ENCODE measurements around the gene TGFBI. TPM values are rescaled to one million over a fixed set of nuclear protein-coding genes. Genes with fewer than 3 reads are reported as not detected.

The TGFBI gene
- total RNA-seq, 1 experiment from 2014 or later: 115 TPM

DNA sequence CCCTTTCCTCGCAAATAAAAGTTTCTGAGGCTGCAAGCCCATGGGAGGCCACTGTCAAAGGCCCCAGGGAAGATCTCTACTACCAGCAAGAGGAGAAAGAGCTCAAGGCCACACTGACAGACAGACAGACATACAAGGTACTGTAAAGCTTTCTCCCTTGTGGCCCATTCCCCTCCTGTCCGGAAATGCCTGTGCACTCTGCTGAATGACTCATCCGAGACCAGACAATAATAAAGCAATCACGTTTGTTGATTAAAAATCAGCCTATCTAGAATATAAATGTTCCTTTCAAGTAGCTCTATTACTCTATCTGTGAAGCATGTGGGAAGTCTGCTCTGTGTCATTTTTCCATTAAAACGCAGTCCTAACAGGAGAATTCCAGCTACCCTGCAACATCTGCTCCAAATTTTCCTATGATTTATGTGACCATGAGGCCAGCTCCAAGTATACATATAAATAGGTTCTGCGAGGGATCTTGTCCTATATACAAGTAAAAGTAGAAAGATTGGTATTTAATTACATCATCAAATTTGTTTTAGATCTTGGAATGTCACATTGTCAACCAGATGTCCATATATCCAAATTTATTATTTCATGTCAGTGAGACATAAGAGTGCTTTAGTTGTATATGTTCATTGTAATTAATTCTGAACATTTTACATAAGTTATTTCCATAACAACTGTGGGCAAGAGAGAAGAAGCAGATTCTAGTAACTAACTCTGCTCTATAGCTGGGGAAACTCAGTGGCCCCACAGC, 34.7 kb upstream of the TGFBI start:
- TF ChIP-seq, protein P1, sequence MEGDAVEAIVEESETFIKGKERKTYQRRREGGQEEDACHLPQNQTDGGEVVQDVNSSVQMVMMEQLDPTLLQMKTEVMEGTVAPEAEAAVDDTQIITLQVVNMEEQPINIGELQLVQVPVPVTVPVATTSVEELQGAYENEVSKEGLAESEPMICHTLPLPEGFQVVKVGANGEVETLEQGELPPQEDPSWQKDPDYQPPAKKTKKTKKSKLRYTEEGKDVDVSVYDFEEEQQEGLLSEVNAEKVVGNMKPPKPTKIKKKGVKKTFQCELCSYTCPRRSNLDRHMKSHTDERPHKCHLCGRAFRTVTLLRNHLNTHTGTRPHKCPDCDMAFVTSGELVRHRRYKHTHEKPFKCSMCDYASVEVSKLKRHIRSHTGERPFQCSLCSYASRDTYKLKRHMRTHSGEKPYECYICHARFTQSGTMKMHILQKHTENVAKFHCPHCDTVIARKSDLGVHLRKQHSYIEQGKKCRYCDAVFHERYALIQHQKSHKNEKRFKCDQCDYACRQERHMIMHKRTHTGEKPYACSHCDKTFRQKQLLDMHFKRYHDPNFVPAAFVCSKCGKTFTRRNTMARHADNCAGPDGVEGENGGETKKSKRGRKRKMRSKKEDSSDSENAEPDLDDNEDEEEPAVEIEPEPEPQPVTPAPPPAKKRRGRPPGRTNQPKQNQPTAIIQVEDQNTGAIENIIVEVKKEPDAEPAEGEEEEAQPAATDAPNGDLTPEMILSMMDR (conservative IDR thresholded peaks at IDR 0.05; ENCODE audit: low read depth, low read length): no peak
- no peak for TF ChIP-seq EZH2 (IDR thresholded peaks at IDR 0.05; ENCODE audit: borderline replicate concordance, low read depth, low read length, poor library complexity, severe bottlenecking)
- Histone ChIP-seq H3K4me1 (ENCODE audit: insufficient read depth, low read length, poor library complexity, severe bottlenecking) (peaks cover 17% of the 10 kb centered on the region), H3K4me3 (ENCODE audit: low read depth, low read length, poor library complexity, severe bottlenecking) (no peak overlapping the region), H3K9me3 (ENCODE audit: low read depth, low read length, poor library complexity, severe bottlenecking) (no peaks in the 10 kb centered on the region), H3K27ac (ENCODE audit: low read depth, low read length, poor library complexity, severe bottlenecking) (peak overlapping the region; percentile 62), H3K36me3 (ENCODE audit: insufficient read depth, low read length, poor library complexity, severe bottlenecking) (no peaks in the 10 kb centered on the region), H3K27me3 (replicated peaks; ENCODE audit: insufficient read depth, low read depth, low read length, poor library complexity) (no peaks in the 10 kb centered on the region)
- intact Hi-C loops (cut with micrococcal nuclease; ENCODE audit: unreplicated experiment): no loop called here
- BruUV-seq (replicated peaks): no TSS peak
- CTCF ChIA-PET: interaction anchor here (1.0 kb wide), 1 partner anchor 28 kb away, joined by 3 read pairs; no protein-coding TSS in a partner anchor
- POLR2A ChIA-PET (ENCODE audit: low non-redundant PET): interaction anchor here (0.7 kb wide), 1 partner anchor 33 kb away, joined by 4 read pairs; no protein-coding TSS in a partner anchor
- peak; percentile 84 for DNase-seq (ENCODE audit: low spot score)

DNA sequence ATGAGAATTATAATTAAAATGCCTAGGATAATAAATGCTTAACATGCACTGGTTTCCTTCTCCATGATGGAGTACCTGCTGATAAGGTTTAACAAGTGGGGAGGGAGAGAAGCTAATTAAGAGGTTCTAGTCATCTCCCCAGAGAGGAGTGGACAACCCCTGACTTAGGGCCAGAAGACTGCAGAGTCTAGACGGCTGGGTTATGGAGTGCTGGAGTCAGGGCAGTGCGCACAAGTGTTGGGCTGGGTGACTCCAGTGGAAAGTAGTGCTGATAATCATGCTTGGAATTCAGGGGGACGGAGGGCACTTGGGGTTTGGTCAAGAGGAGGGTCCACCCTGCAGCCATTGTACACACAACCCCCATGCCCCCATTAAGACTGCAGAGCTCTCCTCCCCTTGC, 32.8 kb upstream of the TGFBI start:
- H3K9me3 ChIP-seq (ENCODE audit: low read depth, low read length, poor library complexity, severe bottlenecking): no peaks in the 10 kb centered on the region
- H3K27ac ChIP-seq (ENCODE audit: low read depth, low read length, poor library complexity, severe bottlenecking): no peak overlapping the region
- ChIA-PET CTCF (no interaction called here), POLR2A (ENCODE audit: low non-redundant PET) (no interaction called here)
- H3K27me3 ChIP-seq (replicated peaks; ENCODE audit: insufficient read depth, low read depth, low read length, poor library complexity): no peaks in the 10 kb centered on the region
- intact Hi-C loops (cut with micrococcal nuclease; ENCODE audit: unreplicated experiment): no loop called here
- peaks cover 26% of the 10 kb centered on the region for H3K4me1 ChIP-seq (ENCODE audit: insufficient read depth, low read length, poor library complexity, severe bottlenecking)
- DNase-seq (ENCODE audit: low spot score): no peak
- TF ChIP-seq, protein P1 (conservative IDR thresholded peaks at IDR 0.05; ENCODE audit: low read depth, low read length): no peak
- TF ChIP-seq EZH2 (IDR thresholded peaks at IDR 0.05; ENCODE audit: borderline replicate concordance, low read depth, low read length, poor library complexity, severe bottlenecking): no peak
- BruUV-seq (replicated peaks): no TSS peak
- H3K4me3 ChIP-seq (ENCODE audit: low read depth, low read length, poor library complexity, severe bottlenecking): no peak overlapping the region
- no peaks in the 10 kb centered on the region for H3K36me3 ChIP-seq (ENCODE audit: insufficient read depth, low read length, poor library complexity, severe bottlenecking)

DNA sequence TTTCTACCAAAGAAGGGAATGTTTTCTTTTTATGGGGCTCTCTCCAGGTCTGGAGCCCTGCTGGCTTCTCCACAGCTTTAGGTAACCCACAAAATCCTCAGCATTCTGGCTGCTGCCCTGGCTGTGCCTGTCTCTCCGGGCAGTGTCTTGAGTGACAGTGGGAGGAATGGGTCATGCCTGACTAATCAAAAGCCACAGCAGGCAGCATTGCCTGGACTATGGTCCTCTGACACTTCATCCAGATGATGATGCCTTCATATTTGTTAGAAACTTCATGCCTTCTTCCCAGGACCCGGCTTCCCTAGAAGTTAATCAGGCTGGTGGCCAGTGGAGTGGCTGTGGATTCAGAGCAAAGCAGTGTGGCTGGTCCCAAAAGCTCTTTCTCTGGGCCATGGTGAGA, 32.2 kb upstream of the TGFBI start:
- Histone ChIP-seq H3K27ac (ENCODE audit: low read depth, low read length, poor library complexity, severe bottlenecking) (no peak overlapping the region), H3K9me3 (ENCODE audit: low read depth, low read length, poor library complexity, severe bottlenecking) (no peaks in the 10 kb centered on the region), H3K36me3 (ENCODE audit: insufficient read depth, low read length, poor library complexity, severe bottlenecking) (no peaks in the 10 kb centered on the region), H3K4me3 (ENCODE audit: low read depth, low read length, poor library complexity, severe bottlenecking) (no peak overlapping the region), H3K4me1 (ENCODE audit: insufficient read depth, low read length, poor library complexity, severe bottlenecking) (peaks cover 33% of the 10 kb centered on the region), H3K27me3 (replicated peaks; ENCODE audit: insufficient read depth, low read depth, low read length, poor library complexity) (no peaks in the 10 kb centered on the region)
- TF ChIP-seq, protein P1 (conservative IDR thresholded peaks at IDR 0.05; ENCODE audit: low read depth, low read length): no peak
- TF ChIP-seq EZH2 (IDR thresholded peaks at IDR 0.05; ENCODE audit: borderline replicate concordance, low read depth, low read length, poor library complexity, severe bottlenecking): no peak
- no peak for DNase-seq (ENCODE audit: low spot score)
- POLR2A ChIA-PET (ENCODE audit: low non-redundant PET): no interaction called here
- intact Hi-C loops (cut with micrococcal nuclease; ENCODE audit: unreplicated experiment): no loop called here
- CTCF ChIA-PET: interaction anchor here (0.6 kb wide), 1 partner anchor 104 kb away, joined by 3 read pairs; no protein-coding TSS in a partner anchor
- BruUV-seq (replicated peaks): no TSS peak
